22Rv1 (cell line): ENCODE measurements around the gene CDC42BPB.

Experiments
- H3K27ac ChIP-seq: fragments of 450-650 bp; 2 replicates; pipeline ENCODE4 v1.5.1; 2017
- ZFX ChIP-seq: fragments of 450-650 bp; IDR thresholded peaks from 2 replicates; pipeline ENCODE4 v1.6.1; 2017; ENCODE audit warnings: antibody characterized with exemption, borderline replicate concordance
- TF ChIP-seq, protein P1 (sequence below): fragments of 450-650 bp; IDR thresholded peaks from 2 replicates; pipeline ENCODE4 v1.5.1; 2017; ENCODE audit warnings: mild to moderate bottlenecking

CDC42BPB gene

DNA sequence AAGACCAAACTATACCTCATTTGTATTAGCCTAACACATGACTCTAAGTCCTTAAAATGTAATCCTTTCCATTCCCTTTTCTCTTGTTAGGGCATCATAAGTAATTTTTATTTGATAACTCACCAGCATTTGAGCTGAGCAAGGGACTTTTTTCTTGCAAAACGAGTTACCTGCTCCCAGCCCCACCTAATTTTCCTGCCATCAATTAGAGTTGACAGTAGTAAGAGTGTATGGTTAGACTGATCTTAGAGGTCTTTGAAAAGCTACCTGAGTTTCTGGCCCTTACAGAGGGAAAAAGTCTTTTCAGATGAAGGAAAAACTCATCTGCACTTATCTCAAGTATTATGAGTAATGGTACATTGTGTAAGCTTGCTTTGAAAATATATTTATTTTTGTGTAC is 168.6 kb downstream of the CDC42BPB start:
- no peak overlapping the region for H3K27ac ChIP-seq
- TF ChIP-seq ZFX = no peak
- TF ChIP-seq, protein P1, sequence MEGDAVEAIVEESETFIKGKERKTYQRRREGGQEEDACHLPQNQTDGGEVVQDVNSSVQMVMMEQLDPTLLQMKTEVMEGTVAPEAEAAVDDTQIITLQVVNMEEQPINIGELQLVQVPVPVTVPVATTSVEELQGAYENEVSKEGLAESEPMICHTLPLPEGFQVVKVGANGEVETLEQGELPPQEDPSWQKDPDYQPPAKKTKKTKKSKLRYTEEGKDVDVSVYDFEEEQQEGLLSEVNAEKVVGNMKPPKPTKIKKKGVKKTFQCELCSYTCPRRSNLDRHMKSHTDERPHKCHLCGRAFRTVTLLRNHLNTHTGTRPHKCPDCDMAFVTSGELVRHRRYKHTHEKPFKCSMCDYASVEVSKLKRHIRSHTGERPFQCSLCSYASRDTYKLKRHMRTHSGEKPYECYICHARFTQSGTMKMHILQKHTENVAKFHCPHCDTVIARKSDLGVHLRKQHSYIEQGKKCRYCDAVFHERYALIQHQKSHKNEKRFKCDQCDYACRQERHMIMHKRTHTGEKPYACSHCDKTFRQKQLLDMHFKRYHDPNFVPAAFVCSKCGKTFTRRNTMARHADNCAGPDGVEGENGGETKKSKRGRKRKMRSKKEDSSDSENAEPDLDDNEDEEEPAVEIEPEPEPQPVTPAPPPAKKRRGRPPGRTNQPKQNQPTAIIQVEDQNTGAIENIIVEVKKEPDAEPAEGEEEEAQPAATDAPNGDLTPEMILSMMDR = no peak

DNA sequence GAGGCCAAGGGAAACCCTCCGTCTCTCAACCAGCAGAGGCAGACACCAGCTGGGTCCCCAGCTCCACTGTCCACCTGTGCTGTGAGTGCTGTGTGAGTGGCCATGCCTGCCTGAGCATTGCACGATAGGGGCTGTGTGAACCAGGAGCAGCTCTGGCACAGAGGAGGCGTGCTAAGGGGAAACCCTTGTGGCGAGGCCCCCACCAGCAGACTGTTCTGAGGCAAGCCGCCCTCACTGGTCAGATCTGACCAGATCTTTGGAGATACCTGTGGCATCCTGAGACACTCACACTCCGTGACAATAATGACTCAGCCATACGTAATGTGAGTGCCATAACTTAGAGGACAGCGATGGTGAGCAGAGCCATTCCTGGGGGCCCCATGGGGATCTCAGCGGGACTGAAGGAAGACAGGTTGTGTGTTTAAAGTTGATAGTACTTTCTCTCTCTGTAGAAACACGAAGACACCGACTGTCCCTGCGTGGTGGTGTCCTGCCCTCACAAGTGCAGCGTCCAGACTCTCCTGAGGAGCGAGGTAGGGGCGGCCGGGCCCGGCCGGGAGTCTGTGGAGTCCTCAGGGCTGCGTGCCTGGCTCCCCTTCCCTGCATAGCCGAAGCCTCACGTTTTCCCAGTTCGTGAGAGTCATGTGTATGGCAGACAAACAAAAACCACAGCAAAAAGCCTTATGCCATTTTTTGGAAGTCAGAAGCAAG is 171.5 kb downstream of the CDC42BPB start:
- H3K27ac ChIP-seq = no peak overlapping the region
- no peak for TF ChIP-seq ZFX
- TF ChIP-seq, protein P1 = no peak

DNA sequence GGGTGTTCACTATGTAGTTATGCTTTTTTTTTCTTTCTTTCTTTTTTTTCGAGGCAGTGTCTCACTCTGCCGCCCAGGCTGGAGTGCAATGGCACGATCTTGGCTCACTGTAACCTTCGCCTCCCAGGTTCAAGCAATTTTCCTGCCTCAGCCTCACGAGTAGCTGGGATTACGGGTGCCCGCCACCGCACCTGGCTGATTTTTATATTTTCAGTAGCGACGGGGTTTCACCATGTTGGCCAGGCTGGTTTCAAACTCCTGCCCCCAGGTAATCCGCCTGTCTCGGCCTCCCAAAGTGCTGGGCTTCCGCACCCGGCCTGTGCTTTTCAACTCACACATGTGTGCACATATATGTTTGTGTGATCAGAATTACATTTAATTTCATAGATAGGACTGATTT is 173.8 kb downstream of the CDC42BPB start:
- no peak for TF ChIP-seq ZFX
- TF ChIP-seq, protein P1 = no peak
- no peak overlapping the region for H3K27ac ChIP-seq

DNA sequence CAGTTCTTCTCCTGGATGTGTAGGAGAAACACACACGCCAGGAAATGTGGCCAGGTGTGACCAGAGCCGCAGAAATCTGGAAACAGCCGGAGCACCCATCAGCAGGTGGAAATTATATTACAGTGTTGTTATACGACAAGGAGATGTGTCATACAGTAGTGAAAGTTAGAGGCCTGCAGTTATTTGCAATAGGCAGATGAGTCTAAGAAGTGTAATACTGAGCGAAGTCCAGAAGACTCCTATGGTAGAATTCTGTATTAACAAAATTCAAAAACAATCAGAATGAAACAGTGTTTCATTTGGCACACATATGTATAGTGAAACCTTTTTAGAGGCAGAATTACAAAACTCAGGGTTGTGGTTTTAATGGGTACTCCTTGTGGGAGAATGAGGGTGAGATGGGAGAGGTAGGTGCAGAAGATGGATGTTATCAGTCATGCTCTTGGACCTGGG is 174.2 kb downstream of the CDC42BPB start:
- H3K27ac ChIP-seq = no peak overlapping the region
- no peak for TF ChIP-seq ZFX
- TF ChIP-seq, protein P1 = no peak
